ENCODE measurements around the gene ASAP3.

The ASAP3 gene

GRCh38 chr1:23420778-23421177, 63.2 kb downstream of the ASAP3 start:
- no peak overlapping the region for H2AFZ ChIP-seq (ENCODE audit: low read depth, low read length, severe bottlenecking)
- H4K20me1 ChIP-seq (ENCODE audit: low read depth, low read length): no peaks in the 10 kb centered on the region
- H3K27ac ChIP-seq (ENCODE audit: low read depth, low read length): no peak overlapping the region
- no peaks in the 10 kb centered on the region for H3K9me3 ChIP-seq (ENCODE audit: insufficient read depth, low read length)
- H3K79me2 ChIP-seq (ENCODE audit: insufficient read depth, low read length): no peaks in the 10 kb centered on the region
- TF ChIP-seq EZH2phosphoT487 (conservative IDR thresholded peaks at IDR 0.05; ENCODE audit: low read length): no peak
- TF ChIP-seq CTCF (IDR thresholded peaks at IDR 0.05; ENCODE audit: insufficient read depth, low read length, poor library complexity, severe bottlenecking): no peak
- H3K9me2 ChIP-seq (replicated peaks; ENCODE audit: insufficient read depth, low read length): no peaks in the 10 kb centered on the region
- no peaks in the 10 kb centered on the region for H3F3A ChIP-seq (ENCODE audit: insufficient read depth)
- no peaks in the 10 kb centered on the region for H3K36me3 ChIP-seq (ENCODE audit: low read length)
- H3K9ac ChIP-seq (ENCODE audit: low read length): no peak overlapping the region
- no peak overlapping the region for H3K4me2 ChIP-seq (ENCODE audit: low read depth, low read length, poor library complexity, severe bottlenecking)
- no peak overlapping the region for H3K4me3 ChIP-seq (ENCODE audit: insufficient read depth, low read length, poor library complexity, severe bottlenecking)
- H3K27me3 ChIP-seq (ENCODE audit: low read length): no peaks in the 10 kb centered on the region

- H3K27me3 ChIP-seq (ENCODE audit: low read length): no peaks in the 10 kb centered on the region
- no peak overlapping the region for H3K27ac ChIP-seq (ENCODE audit: low read depth, low read length)
Observed at GRCh38 chr1:23419180-23419579, 64.8 kb downstream of the ASAP3 start.

GRCh38 chr1:23417570-23417969, 66.4 kb downstream of the ASAP3 start:
- Histone ChIP-seq H3F3A (ENCODE audit: insufficient read depth) (no peaks in the 10 kb centered on the region), H3K9me3 (ENCODE audit: insufficient read depth, low read length) (no peaks in the 10 kb centered on the region), H3K9ac (ENCODE audit: low read length) (no peak overlapping the region), H3K4me2 (ENCODE audit: low read depth, low read length, poor library complexity, severe bottlenecking) (no peak overlapping the region), H3K9me2 (replicated peaks; ENCODE audit: insufficient read depth, low read length) (no peaks in the 10 kb centered on the region), H3K79me2 (ENCODE audit: insufficient read depth, low read length) (no peaks in the 10 kb centered on the region), H4K20me1 (ENCODE audit: low read depth, low read length) (no peaks in the 10 kb centered on the region), H3K36me3 (ENCODE audit: low read length) (no peaks in the 10 kb centered on the region), H3K27ac (ENCODE audit: low read depth, low read length) (no peak overlapping the region), H2AFZ (ENCODE audit: low read depth, low read length, severe bottlenecking) (no peak overlapping the region), H3K4me3 (ENCODE audit: insufficient read depth, low read length, poor library complexity, severe bottlenecking) (no peak overlapping the region), H3K27me3 (ENCODE audit: low read length) (no peaks in the 10 kb centered on the region)
- TF ChIP-seq CTCF (IDR thresholded peaks at IDR 0.05; ENCODE audit: insufficient read depth, low read length, poor library complexity, severe bottlenecking) (no peak), EZH2phosphoT487 (conservative IDR thresholded peaks at IDR 0.05; ENCODE audit: low read length) (no peak)

More at GRCh38 chr1:23419180-23419579, 64.8 kb downstream of the ASAP3 start:
- Histone ChIP-seq H3K4me3 (ENCODE audit: insufficient read depth, low read length, poor library complexity, severe bottlenecking) (no peak overlapping the region), H3K4me2 (ENCODE audit: low read depth, low read length, poor library complexity, severe bottlenecking) (no peak overlapping the region), H3F3A (ENCODE audit: insufficient read depth) (no peaks in the 10 kb centered on the region), H2AFZ (ENCODE audit: low read depth, low read length, severe bottlenecking) (no peak overlapping the region), H3K9me2 (replicated peaks; ENCODE audit: insufficient read depth, low read length) (no peaks in the 10 kb centered on the region), H3K9ac (ENCODE audit: low read length) (no peak overlapping the region), H3K36me3 (ENCODE audit: low read length) (no peaks in the 10 kb centered on the region), H3K9me3 (ENCODE audit: insufficient read depth, low read length) (no peaks in the 10 kb centered on the region), H3K79me2 (ENCODE audit: insufficient read depth, low read length) (no peaks in the 10 kb centered on the region), H4K20me1 (ENCODE audit: low read depth, low read length) (no peaks in the 10 kb centered on the region)
- no peak for TF ChIP-seq CTCF (IDR thresholded peaks at IDR 0.05; ENCODE audit: insufficient read depth, low read length, poor library complexity, severe bottlenecking)
- TF ChIP-seq EZH2phosphoT487 (conservative IDR thresholded peaks at IDR 0.05; ENCODE audit: low read length): no peak

All from SU-DHL-6 (cell line).